K562 (cell line): ENCODE measurements around the gene ITM2B. TPM values are rescaled to one million over a fixed set of nuclear protein-coding genes. Genes with fewer than 3 reads are reported as not detected.

Source experiments
- CTCFL ChIP-seq: IDR thresholded peaks from 2 replicates; pipeline ENCODE4 v1.6.1; 2011; ENCODE audit warnings: borderline replicate concordance, low read depth, mild to moderate bottlenecking, moderate library complexity, low read length; ENCODE audit not compliant: insufficient read depth, poor library complexity, severe bottlenecking
- EP300 ChIP-seq: IDR thresholded peaks from 2 replicates; pipeline ENCODE4 v1.6.1; 2012; ENCODE audit warnings: low read length, improper control_type of control experiment
- GATAD2B ChIP-seq: fragments of 450-650 bp; IDR thresholded peaks from 2 replicates; pipeline ENCODE4 v1.6.1; 2017; ENCODE audit warnings: mild to moderate bottlenecking, borderline replicate concordance
- IRF9 ChIP-seq: fragments of 450-650 bp; IDR thresholded peaks from 2 replicates; pipeline ENCODE4 v1.6.1; 2016; ENCODE audit warnings: missing biosample characterization, missing genetic modification characterization
- MTF1 ChIP-seq: fragments of 250-450 bp; sonication (Bioruptor Pico); IDR thresholded peaks from 2 replicates; pipeline ENCODE4 v1.9.0; 2021; ENCODE audit warnings: moderate library complexity, mild to moderate bottlenecking, inconsistent platforms, borderline replicate concordance
- PBX2 ChIP-seq, 2 experiments: IDR thresholded peaks in 1 of 2; conservative IDR thresholded peaks in 1 of 2; 2 replicates each; pipeline ENCODE4 v1.6.1; 2016; ENCODE audit warnings: low read depth in 2 of 2, mild to moderate bottlenecking in 1 of 2, missing compliant biosample characterization in 1 of 2, missing genetic modification characterization in 1 of 2, moderate library complexity in 1 of 2
- REST ChIP-seq, 2 experiments: fragments of 450-650 bp; formaldehyde crosslinking in 1 of 2; IDR thresholded peaks; 2 replicates each; pipeline versions ENCODE4 v1.4.0 to v1.6.1; 2014 to 2020; ENCODE audit warnings: mild to moderate bottlenecking in 2 of 2, borderline replicate concordance in 1 of 2, low read depth in 1 of 2
- RFX5 ChIP-seq: IDR thresholded peaks from 2 replicates; pipeline ENCODE4 v1.6.1; 2011; ENCODE audit warnings: low read depth, mild to moderate bottlenecking, improper control_type of control experiment, low read length
- STAT5A ChIP-seq: IDR thresholded peaks from 2 replicates; pipeline ENCODE4 v1.6.1; 2012; ENCODE audit warnings: low read length, inconsistent platforms, borderline replicate concordance
- ZNF507 ChIP-seq: conservative IDR thresholded peaks from 2 replicates; pipeline ENCODE4 v1.6.1; 2017; ENCODE audit warnings: missing genetic modification characterization, missing compliant biosample characterization
- ZNF778 ChIP-seq: fragments of 450-650 bp; formaldehyde crosslinking; IDR thresholded peaks from 2 replicates; pipeline ENCODE4 v1.4.0; 2020; ENCODE audit warnings: mild to moderate bottlenecking, moderate library complexity
- polyA plus RNA-seq, 8 experiments: library from polyadenylated mRNA; depleted of rRNA in 4 of 8; stranded (reverse) in 5 of 8; unstranded in 3 of 8; fragments of >200 nt; fragmentation: Nextera tagmentation in 2 of 8; fragmentation: Illumina TruSeq in 1 of 8; extraction: Ambion mirVana in 2 of 8; extraction: Trizol in 1 of 8; gene quantifications; 2 replicates each; pipeline versions ENCODE4 v1.2.1 to v1.2.3, GENCODE V29; 2011 to 2014; ENCODE audit warnings: inconsistent platforms in 1 of 8, missing spikeins in 1 of 8
- total RNA-seq, 7 experiments: library from RNA; depleted of rRNA in 6 of 7; stranded (reverse); fragments of >200 nt in 6 of 7; fragmentation: Illumina TruSeq in 2 of 7; extraction: Trizol in 2 of 7; gene quantifications; 2 replicates each; pipeline versions ENCODE4 v1.2.1 to v1.2.3, GENCODE V29; 2011 to 2021; ENCODE audit warnings: low replicate concordance in 1 of 7

The ITM2B gene
- total and polyA plus RNA-seq, 9 of the 15 experiments (the other 6 are each of a cell fraction or from before 2014, with no cell fraction given), result 22.0 to 83.8 (median 45.0) TPM

- TF ChIP-seq MTF1 (CRISPR knock-in tag), result no peak
- TF ChIP-seq GATAD2B, result no peak
- no peak for TF ChIP-seq ZNF507 (tag)
- no peak for TF ChIP-seq PBX2 (CRISPR knock-in tag; IDR thresholded peaks at IDR 0.05; ENCODE audit: low read depth)
- TF ChIP-seq PBX2 (tag; conservative IDR thresholded peaks at IDR 0.05; ENCODE audit: low read depth), result no peak
- TF ChIP-seq IRF9 (tag), result no peak
- TF ChIP-seq STAT5A, result no peak
- no peak for TF ChIP-seq CTCFL
- no peak for TF ChIP-seq ZNF778
- TF ChIP-seq RFX5, result no peak
- TF ChIP-seq REST (IDR thresholded peaks at IDR 0.05; ENCODE audit: borderline replicate concordance), result no peak
- TF ChIP-seq REST (CRISPR knock-in tag; IDR thresholded peaks at IDR 0.05; ENCODE audit: low read depth), result no peak
- TF ChIP-seq EP300, result no peak
Observed at GRCh38 chr13:48214519-48215121, 18.4 kb upstream of the ITM2B start (continued).
